HEK293 (cell line): ENCODE data around the gene CIAO1.

Experiments used
- HOXA7 ChIP-seq: sonication (generic); formaldehyde crosslinking; IDR thresholded peaks from 2 replicates; pipeline ENCODE4 v1.8.1; 2022; ENCODE audit warnings: missing genetic modification reagents, borderline replicate concordance
- KLF1 ChIP-seq: fragments of 450-650 bp; formaldehyde crosslinking; IDR thresholded peaks from 2 replicates; pipeline ENCODE4 v1.5.1; 2016; ENCODE audit warnings: missing biosample characterization, missing genetic modification characterization
- KLF16 ChIP-seq: fragments of 450-650 bp; formaldehyde crosslinking; IDR thresholded peaks from 2 replicates; pipeline ENCODE4 v1.5.1; 2017; ENCODE audit warnings: missing biosample characterization, missing genetic modification characterization
- ZBTB20 ChIP-seq: fragments of 450-650 bp; formaldehyde crosslinking; IDR thresholded peaks from 2 replicates; pipeline ENCODE4 v1.5.1; 2016; ENCODE audit warnings: missing biosample characterization, missing genetic modification characterization
- ZNF133 ChIP-seq: fragments of 450-650 bp; formaldehyde crosslinking; IDR thresholded peaks from 2 replicates; pipeline ENCODE4 v1.5.1; 2016; ENCODE audit warnings: missing biosample characterization, missing genetic modification characterization
- ZNF48 ChIP-seq: fragments of 450-650 bp; formaldehyde crosslinking; IDR thresholded peaks from 2 replicates; pipeline ENCODE4 v1.5.1; 2016; ENCODE audit warnings: missing biosample characterization, missing genetic modification characterization
- ZNF571 ChIP-seq: fragments of 450-650 bp; formaldehyde crosslinking; IDR thresholded peaks from 2 replicates; pipeline ENCODE4 v1.5.0; 2017; ENCODE audit warnings: missing biosample characterization, missing genetic modification characterization
- ZSCAN16 ChIP-seq: fragments of 450-650 bp; formaldehyde crosslinking; IDR thresholded peaks from 2 replicates; pipeline ENCODE4 v1.5.1; 2016; ENCODE audit warnings: missing biosample characterization, missing genetic modification characterization
- TF ChIP-seq, protein P1 (sequence below): fragments of 450-650 bp; formaldehyde crosslinking; IDR thresholded peaks from 2 replicates; pipeline ENCODE4 v1.5.1; 2016; ENCODE audit warnings: missing biosample characterization, missing genetic modification characterization
- TF ChIP-seq, protein P2 (sequence below): fragments of 450-650 bp; formaldehyde crosslinking; IDR thresholded peaks from 2 replicates; pipeline ENCODE4 v1.5.1; 2016; ENCODE audit warnings: missing biosample characterization, missing genetic modification characterization, low read depth
- TF ChIP-seq, protein P3 (sequence below): fragments of 450-650 bp; formaldehyde crosslinking; IDR thresholded peaks from 2 replicates; pipeline ENCODE4 v1.5.1; 2016; ENCODE audit warnings: missing biosample characterization, missing genetic modification characterization
- TF ChIP-seq, protein P4 (sequence below): fragments of 450-650 bp; IDR thresholded peaks from 2 replicates; pipeline ENCODE4 v1.5.1; 2018; ENCODE audit warnings: missing biosample characterization, mild to moderate bottlenecking, missing genetic modification characterization
- TF ChIP-seq, protein P5 (sequence below): sonication (generic); formaldehyde crosslinking; IDR thresholded peaks from 2 replicates; pipeline ENCODE4 v1.8.1; 2022; ENCODE audit warnings: mild to moderate bottlenecking, moderate library complexity, missing genetic modification reagents

DNA sequence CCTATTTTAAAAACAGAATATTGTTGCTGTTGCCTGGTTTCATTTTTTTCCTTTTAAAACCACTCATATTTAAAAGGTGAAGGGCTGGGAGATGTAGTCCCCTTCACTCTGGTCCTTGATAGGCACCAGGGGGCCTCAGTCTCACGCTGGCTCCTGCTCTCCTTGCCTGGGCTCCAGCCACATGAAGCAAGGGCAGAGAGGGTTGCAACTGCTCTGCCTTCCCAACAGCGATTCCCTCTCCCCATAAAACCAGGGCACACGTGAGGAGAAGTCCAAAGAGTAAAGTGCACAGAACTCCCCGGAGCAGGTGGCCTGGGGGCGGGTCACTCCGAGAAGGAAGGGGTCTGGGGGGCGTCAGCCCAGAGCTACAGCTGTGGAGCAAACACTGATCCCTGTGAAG lies 13.0 kb upstream of the CIAO1 start:
- TF ChIP-seq, protein P1, sequence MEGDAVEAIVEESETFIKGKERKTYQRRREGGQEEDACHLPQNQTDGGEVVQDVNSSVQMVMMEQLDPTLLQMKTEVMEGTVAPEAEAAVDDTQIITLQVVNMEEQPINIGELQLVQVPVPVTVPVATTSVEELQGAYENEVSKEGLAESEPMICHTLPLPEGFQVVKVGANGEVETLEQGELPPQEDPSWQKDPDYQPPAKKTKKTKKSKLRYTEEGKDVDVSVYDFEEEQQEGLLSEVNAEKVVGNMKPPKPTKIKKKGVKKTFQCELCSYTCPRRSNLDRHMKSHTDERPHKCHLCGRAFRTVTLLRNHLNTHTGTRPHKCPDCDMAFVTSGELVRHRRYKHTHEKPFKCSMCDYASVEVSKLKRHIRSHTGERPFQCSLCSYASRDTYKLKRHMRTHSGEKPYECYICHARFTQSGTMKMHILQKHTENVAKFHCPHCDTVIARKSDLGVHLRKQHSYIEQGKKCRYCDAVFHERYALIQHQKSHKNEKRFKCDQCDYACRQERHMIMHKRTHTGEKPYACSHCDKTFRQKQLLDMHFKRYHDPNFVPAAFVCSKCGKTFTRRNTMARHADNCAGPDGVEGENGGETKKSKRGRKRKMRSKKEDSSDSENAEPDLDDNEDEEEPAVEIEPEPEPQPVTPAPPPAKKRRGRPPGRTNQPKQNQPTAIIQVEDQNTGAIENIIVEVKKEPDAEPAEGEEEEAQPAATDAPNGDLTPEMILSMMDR (tag by site-specific recombination): no peak
- TF ChIP-seq ZNF133 (tag by site-specific recombination): no peak
- TF ChIP-seq, protein P2, sequence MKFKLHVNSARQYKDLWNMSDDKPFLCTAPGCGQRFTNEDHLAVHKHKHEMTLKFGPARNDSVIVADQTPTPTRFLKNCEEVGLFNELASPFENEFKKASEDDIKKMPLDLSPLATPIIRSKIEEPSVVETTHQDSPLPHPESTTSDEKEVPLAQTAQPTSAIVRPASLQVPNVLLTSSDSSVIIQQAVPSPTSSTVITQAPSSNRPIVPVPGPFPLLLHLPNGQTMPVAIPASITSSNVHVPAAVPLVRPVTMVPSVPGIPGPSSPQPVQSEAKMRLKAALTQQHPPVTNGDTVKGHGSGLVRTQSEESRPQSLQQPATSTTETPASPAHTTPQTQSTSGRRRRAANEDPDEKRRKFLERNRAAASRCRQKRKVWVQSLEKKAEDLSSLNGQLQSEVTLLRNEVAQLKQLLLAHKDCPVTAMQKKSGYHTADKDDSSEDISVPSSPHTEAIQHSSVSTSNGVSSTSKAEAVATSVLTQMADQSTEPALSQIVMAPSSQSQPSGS (tag by site-specific recombination): no peak
- TF ChIP-seq, protein P3, sequence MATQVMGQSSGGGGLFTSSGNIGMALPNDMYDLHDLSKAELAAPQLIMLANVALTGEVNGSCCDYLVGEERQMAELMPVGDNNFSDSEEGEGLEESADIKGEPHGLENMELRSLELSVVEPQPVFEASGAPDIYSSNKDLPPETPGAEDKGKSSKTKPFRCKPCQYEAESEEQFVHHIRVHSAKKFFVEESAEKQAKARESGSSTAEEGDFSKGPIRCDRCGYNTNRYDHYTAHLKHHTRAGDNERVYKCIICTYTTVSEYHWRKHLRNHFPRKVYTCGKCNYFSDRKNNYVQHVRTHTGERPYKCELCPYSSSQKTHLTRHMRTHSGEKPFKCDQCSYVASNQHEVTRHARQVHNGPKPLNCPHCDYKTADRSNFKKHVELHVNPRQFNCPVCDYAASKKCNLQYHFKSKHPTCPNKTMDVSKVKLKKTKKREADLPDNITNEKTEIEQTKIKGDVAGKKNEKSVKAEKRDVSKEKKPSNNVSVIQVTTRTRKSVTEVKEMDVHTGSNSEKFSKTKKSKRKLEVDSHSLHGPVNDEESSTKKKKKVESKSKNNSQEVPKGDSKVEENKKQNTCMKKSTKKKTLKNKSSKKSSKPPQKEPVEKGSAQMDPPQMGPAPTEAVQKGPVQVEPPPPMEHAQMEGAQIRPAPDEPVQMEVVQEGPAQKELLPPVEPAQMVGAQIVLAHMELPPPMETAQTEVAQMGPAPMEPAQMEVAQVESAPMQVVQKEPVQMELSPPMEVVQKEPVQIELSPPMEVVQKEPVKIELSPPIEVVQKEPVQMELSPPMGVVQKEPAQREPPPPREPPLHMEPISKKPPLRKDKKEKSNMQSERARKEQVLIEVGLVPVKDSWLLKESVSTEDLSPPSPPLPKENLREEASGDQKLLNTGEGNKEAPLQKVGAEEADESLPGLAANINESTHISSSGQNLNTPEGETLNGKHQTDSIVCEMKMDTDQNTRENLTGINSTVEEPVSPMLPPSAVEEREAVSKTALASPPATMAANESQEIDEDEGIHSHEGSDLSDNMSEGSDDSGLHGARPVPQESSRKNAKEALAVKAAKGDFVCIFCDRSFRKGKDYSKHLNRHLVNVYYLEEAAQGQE (tag by site-specific recombination): no peak
- no peak for TF ChIP-seq KLF16
- TF ChIP-seq, protein P4, sequence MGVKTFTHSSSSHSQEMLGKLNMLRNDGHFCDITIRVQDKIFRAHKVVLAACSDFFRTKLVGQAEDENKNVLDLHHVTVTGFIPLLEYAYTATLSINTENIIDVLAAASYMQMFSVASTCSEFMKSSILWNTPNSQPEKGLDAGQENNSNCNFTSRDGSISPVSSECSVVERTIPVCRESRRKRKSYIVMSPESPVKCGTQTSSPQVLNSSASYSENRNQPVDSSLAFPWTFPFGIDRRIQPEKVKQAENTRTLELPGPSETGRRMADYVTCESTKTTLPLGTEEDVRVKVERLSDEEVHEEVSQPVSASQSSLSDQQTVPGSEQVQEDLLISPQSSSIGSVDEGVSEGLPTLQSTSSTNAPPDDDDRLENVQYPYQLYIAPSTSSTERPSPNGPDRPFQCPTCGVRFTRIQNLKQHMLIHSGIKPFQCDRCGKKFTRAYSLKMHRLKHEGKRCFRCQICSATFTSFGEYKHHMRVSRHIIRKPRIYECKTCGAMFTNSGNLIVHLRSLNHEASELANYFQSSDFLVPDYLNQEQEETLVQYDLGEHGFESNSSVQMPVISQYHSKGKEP: no peak
- TF ChIP-seq HOXA7 (CRISPR knock-in tag): no peak
- TF ChIP-seq ZNF571 (tag by site-specific recombination): no peak
- TF ChIP-seq, protein P5, sequence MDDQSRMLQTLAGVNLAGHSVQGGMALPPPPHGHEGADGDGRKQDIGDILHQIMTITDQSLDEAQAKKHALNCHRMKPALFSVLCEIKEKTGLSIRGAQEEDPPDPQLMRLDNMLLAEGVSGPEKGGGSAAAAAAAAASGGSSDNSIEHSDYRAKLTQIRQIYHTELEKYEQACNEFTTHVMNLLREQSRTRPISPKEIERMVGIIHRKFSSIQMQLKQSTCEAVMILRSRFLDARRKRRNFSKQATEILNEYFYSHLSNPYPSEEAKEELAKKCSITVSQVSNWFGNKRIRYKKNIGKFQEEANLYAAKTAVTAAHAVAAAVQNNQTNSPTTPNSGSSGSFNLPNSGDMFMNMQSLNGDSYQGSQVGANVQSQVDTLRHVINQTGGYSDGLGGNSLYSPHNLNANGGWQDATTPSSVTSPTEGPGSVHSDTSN: no peak
- no peak for TF ChIP-seq ZBTB20
- TF ChIP-seq ZSCAN16: no peak
- TF ChIP-seq ZNF48: no peak
- no peak for TF ChIP-seq KLF1 (tag by site-specific recombination)
